ENCODE data around the gene BLTP3A. TPM values are rescaled to one million over a fixed set of nuclear protein-coding genes. Genes with fewer than 3 reads are reported as not detected.
A peak's percentile ranks its signal among the peaks of the same experiment; 100 is the strongest.

The BLTP3A gene
- total RNA-seq, 1 experiment from 2014 or later: 22.3 TPM

DNA sequence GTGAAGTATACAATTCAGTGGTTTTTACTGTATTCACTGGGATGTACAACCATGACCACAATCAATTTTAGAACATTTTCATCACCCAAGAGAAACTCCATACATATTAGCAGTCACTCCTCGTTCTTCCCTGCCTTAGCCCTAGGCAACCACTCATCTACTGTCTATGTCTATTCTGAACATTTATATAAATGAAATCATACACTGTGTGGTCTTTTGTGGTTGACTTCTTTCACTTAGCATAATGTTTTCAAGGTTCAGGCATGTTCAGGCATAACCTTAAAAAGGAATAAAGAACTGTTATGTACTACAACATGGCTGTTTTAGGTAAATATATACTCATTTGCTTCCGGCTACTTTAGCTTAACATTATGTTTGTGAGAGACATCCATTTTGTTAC lies 37.3 kb downstream of the BLTP3A start:
- TF ChIP-seq EZH2 (IDR thresholded peaks at IDR 0.05; ENCODE audit: low read depth): no peak
- TF ChIP-seq, protein P1, sequence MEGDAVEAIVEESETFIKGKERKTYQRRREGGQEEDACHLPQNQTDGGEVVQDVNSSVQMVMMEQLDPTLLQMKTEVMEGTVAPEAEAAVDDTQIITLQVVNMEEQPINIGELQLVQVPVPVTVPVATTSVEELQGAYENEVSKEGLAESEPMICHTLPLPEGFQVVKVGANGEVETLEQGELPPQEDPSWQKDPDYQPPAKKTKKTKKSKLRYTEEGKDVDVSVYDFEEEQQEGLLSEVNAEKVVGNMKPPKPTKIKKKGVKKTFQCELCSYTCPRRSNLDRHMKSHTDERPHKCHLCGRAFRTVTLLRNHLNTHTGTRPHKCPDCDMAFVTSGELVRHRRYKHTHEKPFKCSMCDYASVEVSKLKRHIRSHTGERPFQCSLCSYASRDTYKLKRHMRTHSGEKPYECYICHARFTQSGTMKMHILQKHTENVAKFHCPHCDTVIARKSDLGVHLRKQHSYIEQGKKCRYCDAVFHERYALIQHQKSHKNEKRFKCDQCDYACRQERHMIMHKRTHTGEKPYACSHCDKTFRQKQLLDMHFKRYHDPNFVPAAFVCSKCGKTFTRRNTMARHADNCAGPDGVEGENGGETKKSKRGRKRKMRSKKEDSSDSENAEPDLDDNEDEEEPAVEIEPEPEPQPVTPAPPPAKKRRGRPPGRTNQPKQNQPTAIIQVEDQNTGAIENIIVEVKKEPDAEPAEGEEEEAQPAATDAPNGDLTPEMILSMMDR (conservative IDR thresholded peaks at IDR 0.05): no peak
- ChIA-PET CTCF (no interaction called here), POLR2A (ENCODE audit: unreplicated experiment) (no interaction called here)
- Histone ChIP-seq H3F3A (ENCODE audit: insufficient read depth, low read depth) (peaks cover 11% of the 10 kb centered on the region), H3K79me2 (ENCODE audit: low read depth) (no peaks in the 10 kb centered on the region), H3K4me1 (replicated peaks; ENCODE audit: insufficient read depth) (peaks cover 3% of the 10 kb centered on the region), H3K9me3 (ENCODE audit: insufficient read depth, low read depth) (no peaks in the 10 kb centered on the region), H3K36me3 (ENCODE audit: low read depth) (peaks cover 7% of the 10 kb centered on the region), H3K27ac (no peak overlapping the region), H2AFZ (no peak overlapping the region), H3K4me3 (no peak overlapping the region), H3K27me3 (ENCODE audit: insufficient read depth, low read depth) (no peaks in the 10 kb centered on the region), H3K4me2 (no peak overlapping the region), H4K20me1 (ENCODE audit: insufficient read depth) (no peaks in the 10 kb centered on the region), H3K9me2 (ENCODE audit: insufficient read depth) (no peaks in the 10 kb centered on the region)
- no peak for DNase-seq
- intact Hi-C loops (cut with micrococcal nuclease; ENCODE audit: unreplicated experiment): no loop called here
- BruUV-seq (replicated peaks): no TSS peak

DNA sequence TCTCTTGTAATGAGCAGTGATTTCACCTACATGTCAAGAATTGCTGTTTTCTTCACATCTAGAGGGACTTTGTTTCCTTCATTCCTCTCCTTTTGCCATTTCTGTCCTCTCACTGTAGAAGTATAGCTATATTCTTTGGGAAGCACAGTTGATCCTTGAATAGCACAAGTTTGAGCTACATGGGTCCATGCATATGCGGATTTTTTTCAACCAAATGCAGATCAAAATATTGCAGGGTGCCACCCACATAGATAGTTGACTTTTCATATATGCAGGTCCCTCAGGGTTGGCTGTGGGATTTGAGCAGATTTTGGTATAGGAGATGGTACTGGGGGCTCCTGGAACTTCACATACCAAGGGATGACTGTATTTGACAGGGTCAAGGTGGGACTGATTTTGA lies 41.1 kb downstream of the BLTP3A start:
- CTCF ChIA-PET: no interaction called here
- no TSS peak for BruUV-seq (replicated peaks)

DNA sequence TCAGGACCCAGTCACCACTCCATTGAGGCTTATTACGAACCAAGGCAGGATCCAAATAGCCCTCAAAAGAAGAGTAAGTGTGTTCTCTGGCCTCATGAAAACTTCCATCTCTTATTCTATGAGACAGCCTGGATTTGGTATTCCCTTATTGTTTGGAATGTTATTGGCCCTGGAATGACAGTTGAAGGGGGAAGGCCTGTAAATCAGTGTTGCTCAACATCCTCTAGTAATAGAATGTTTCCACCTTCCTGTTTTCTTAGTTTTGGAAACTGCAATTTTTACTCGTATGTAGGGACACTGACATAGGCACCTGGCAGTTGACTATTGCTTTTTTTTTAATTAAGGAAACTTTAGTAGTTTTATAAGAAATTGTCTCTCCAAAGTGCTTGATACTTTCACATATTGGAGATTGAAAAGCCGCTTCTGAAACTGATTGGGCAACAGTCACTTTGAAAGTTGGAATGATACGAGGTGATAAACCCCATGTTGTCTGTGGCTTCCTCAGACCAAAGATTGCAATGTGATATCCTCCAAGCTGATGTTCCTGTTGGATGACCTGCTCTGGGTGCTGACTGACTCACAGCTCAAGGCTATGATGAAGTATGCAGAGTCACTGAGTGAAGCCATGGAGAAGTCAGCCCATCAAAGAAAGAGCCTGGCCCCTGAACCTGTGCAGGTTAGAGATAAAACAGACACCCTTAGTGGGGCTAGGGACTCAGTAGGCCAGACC lies 43.1 kb downstream of the BLTP3A start:
- H3K9me3 ChIP-seq (ENCODE audit: insufficient read depth, low read depth): no peaks in the 10 kb centered on the region
- peak overlapping the region; percentile 50 for H3K4me2 ChIP-seq
- TF ChIP-seq, protein P1 (conservative IDR thresholded peaks at IDR 0.05): no peak
- TF ChIP-seq EZH2 (IDR thresholded peaks at IDR 0.05; ENCODE audit: low read depth): no peak
- H3K4me1 ChIP-seq (replicated peaks; ENCODE audit: insufficient read depth): peaks cover 21% of the 10 kb centered on the region
- no peaks in the 10 kb centered on the region for H3K9me2 ChIP-seq (ENCODE audit: insufficient read depth)
- ChIA-PET POLR2A (ENCODE audit: unreplicated experiment) (interaction anchor here (0.5 kb wide), 1 partner anchor 17 kb away, joined by 3 read pairs; no protein-coding TSS in a partner anchor), CTCF (no interaction called here)
- no peaks in the 10 kb centered on the region; the same call in 1 of the 2 replicates for H4K20me1 ChIP-seq (ENCODE audit: insufficient read depth)
- H3F3A ChIP-seq (ENCODE audit: insufficient read depth, low read depth): peaks cover 34% of the 10 kb centered on the region
- intact Hi-C loops (cut with micrococcal nuclease; ENCODE audit: unreplicated experiment): no loop called here
- no TSS peak for BruUV-seq (replicated peaks)
- 0 out of 2 replicates have a peak, but pooled peaks cover 12% of the 10 kb centered on the region for H3K79me2 ChIP-seq (ENCODE audit: low read depth)
- peak; percentile 53 to 91 for DNase-seq
- H3K36me3 ChIP-seq (ENCODE audit: low read depth): peaks cover 40% of the 10 kb centered on the region
- no peak overlapping the region for H3K4me3 ChIP-seq
- no peak overlapping the region for H2AFZ ChIP-seq
- H3K27ac ChIP-seq: peak overlapping the region; percentile 53
- H3K27me3 ChIP-seq (ENCODE audit: insufficient read depth, low read depth): no peaks in the 10 kb centered on the region

More for the DNA sequence above, 41.1 kb downstream of the BLTP3A start:
- Histone ChIP-seq H3K4me3 (no peak overlapping the region), H3K27me3 (ENCODE audit: insufficient read depth, low read depth) (no peaks in the 10 kb centered on the region), H3K9me3 (ENCODE audit: insufficient read depth, low read depth) (no peaks in the 10 kb centered on the region), H2AFZ (no peak overlapping the region), H3K4me2 (no peak overlapping the region), H3K27ac (no peak overlapping the region), H3K79me2 (ENCODE audit: low read depth) (0 out of 2 replicates have a peak, but pooled peaks cover 12% of the 10 kb centered on the region), H4K20me1 (ENCODE audit: insufficient read depth) (no peaks in the 10 kb centered on the region; the same call in 1 of the 2 replicates), H3F3A (ENCODE audit: insufficient read depth, low read depth) (peaks cover 34% of the 10 kb centered on the region), H3K36me3 (ENCODE audit: low read depth) (peaks cover 29% of the 10 kb centered on the region), H3K9me2 (ENCODE audit: insufficient read depth) (no peaks in the 10 kb centered on the region), H3K4me1 (replicated peaks; ENCODE audit: insufficient read depth) (peaks cover 21% of the 10 kb centered on the region)
- DNase-seq: no peak
- TF ChIP-seq EZH2 (IDR thresholded peaks at IDR 0.05; ENCODE audit: low read depth): no peak
- TF ChIP-seq, protein P1 (conservative IDR thresholded peaks at IDR 0.05): no peak
- POLR2A ChIA-PET (ENCODE audit: unreplicated experiment): no interaction called here
- intact Hi-C loops (cut with micrococcal nuclease; ENCODE audit: unreplicated experiment): no loop called here

Data from PC-9 (cell line).